ENCODE measurements around the gene ABCD3.
"Not testable (repeated sequence)": the region's sequence is repeated elsewhere in the genome, so short reads cannot be mapped to it uniquely, and the experiment has no call there.

Gene ABCD3

DNA sequence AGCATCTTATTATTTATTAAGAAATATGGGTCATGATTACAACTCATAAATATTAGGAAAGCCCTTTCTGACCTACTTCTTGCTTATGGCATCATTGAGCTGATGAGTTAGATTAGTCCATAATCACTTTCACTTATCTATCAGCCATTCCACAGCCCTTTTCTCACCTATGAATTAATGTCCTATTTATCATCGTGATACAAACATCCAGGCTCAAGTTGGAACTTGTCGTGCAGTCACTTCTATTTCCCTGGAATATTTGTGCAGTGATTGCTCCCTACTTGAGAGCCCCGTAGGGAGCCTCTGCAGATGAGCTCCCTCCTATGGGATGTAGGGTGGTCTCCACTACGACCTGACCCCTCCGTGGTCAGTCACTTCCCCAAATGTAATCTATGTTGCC is 131.5 kb downstream of the ABCD3 start:
- no peak for DNase-seq (ENCODE audit: low read depth in 2 of 2)

- DNase-seq (ENCODE audit: low read depth in 2 of 2), result no peak
Observed at GRCh38 chr1:94550396-94550795, 132.2 kb downstream of the ABCD3 start.

DNA sequence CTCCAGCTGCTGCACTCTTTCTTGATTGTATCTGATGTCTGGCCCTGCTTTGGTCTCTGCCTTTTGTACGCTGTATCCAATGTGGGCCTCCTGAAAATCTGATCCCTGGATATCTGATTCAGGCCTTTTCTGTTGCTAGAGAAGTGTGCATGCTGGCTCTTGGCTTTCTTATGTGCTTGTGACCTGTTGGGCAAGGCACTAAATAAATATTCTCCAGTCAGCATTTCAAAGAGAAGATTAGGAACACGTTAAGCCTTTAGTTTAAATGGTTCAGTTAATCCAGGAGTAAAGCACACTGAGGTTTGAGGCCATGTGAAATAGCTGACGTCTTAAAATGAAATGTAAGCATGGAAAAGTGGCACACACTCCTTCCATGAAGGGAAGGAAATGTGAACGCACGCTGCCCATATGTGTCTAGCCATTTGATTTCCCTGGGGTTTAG is 132.6 kb downstream of the ABCD3 start:
- DNase-seq (ENCODE audit: low read depth in 2 of 2), result no peak

DNA sequence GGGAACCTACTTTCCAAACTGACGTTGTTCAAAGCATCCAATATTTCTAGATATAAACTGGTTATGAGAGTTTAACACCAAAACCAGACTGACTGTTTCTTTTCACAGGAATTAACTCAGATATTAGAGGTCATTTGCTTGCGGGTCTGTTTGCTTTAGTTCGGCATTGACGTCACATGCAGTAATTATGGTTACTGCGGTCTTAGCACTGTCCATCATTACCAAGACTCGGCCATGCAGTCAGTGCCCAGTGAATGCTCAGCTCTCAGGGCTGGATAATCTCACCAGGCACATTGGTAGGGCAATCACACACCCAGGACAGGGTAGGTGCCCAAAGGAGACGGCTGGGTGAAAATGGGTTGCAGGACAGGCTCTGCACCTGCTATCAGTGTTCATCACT is 133.3 kb downstream of the ABCD3 start:
- no peak for DNase-seq (ENCODE audit: low read depth in 2 of 2)

GRCh38 chr1:94552071-94552586 is 133.9 kb downstream of the ABCD3 start:
- DNase-seq (ENCODE audit: low read depth in 2 of 2), result no peak

DNA sequence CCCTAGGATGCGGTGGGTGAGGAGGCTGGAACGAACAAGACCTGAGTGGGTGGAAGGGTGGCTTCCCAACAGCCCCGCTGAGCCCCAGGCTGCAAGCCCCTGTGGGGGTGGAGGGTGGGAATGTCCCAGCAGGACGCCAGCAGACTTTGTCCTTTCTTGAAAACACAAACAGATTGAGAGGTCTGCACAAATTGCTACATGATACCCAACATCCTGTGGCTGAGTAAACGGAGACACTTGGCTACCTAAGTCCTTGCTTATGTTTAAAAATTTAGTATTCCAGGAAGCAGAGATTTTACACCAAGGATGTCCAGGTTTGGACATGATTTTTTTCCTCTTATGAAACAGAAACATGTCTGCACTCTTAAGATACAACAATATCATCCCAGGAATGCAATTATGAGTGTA is 135.1 kb downstream of the ABCD3 start:
- no peak for DNase-seq (ENCODE audit: low read depth in 2 of 2)

DNA sequence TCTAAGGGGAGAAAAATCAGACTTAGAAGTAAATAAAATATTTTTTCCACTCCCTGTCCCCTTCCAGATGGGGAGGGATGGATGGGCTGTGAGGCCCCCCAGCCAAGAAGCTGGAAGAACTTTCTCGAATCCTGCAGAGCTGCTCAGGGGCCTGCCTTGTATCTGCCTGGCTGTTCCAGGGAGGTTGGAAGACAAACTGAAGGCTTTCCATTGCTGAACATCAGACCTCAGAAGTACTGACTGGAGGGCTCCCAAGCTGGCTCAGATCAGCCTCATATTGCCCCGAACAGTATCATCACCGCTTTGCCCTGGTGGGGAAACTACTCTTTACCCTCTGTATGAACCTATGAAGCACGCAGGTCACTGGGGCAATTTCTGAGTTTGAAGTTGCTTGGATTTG is 135.7 kb downstream of the ABCD3 start:
- DNase-seq (ENCODE audit: low read depth in 2 of 2), result no peak

- no peak for DNase-seq (ENCODE audit: low read depth in 2 of 2)
Observed at GRCh38 chr1:94554580-94554979, 136.4 kb downstream of the ABCD3 start.

DNA sequence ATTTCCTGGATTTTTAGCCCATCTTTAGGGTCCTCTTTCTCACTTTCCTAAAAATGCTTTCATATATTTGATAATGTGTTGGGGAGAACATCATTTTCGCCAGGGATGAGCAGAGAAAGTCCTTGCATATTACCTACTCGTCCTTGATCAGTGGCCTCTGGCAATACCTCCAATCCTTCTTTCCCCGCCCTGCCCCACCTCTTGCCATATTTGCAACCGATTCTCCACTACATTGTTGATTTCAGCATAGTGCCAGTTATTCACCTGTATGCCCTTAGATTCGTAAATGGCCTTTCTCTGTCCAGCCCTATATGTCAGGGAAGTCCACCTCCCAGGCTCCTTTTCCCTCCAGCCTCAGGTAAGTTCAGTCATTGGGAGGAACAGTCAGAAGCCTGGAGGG is 136.9 kb downstream of the ABCD3 start:
- no peak for DNase-seq (ENCODE audit: low read depth in 2 of 2)

- no peak for DNase-seq (ENCODE audit: low read depth in 2 of 2)
Observed at GRCh38 chr1:94559921-94560320, 141.7 kb downstream of the ABCD3 start.

GRCh38 chr1:94560333-94560732 is 142.1 kb downstream of the ABCD3 start:
- DNase-seq (ENCODE audit: low read depth in 2 of 2), result no peak

DNA sequence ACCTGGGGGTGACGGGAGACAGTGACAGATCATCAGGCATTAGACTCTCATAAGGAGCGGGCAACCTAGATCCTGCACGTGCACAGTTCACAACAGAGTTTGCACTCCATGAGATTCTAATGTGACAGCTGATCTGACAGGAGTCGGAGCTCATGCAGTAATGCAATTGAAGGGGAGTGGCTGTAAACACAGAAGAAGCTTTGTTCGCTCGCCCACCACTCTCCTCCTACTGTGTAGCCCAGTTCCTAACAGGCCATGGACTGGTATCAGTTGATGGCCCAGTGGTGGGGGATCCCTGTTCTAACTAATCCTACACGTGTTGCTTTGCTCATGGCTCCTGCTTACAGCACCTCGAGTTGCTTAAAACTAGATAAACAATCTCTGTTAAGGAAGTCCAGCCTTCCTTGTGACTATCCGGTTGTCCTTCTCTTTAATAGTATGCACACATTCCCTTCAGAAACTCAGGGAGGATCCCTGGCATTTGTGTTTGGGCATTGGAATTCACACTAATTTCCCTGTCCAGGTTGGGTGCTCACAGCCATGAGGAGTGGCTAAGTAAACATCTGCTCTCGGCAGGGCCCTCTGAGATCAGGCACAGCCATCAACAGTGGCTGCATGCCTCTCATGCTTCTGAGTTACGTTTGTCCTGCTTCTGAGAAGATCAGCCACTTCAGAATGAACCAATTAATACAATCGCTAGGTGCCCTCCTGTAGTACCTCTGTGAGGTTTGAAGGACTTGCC is 144.5 kb downstream of the ABCD3 start:
- DNase-seq (ENCODE audit: low read depth in 2 of 2), result no peak

- no peak for DNase-seq (ENCODE audit: low read depth in 2 of 2)
Observed at GRCh38 chr1:94565901-94566300, 147.7 kb downstream of the ABCD3 start.

DNA sequence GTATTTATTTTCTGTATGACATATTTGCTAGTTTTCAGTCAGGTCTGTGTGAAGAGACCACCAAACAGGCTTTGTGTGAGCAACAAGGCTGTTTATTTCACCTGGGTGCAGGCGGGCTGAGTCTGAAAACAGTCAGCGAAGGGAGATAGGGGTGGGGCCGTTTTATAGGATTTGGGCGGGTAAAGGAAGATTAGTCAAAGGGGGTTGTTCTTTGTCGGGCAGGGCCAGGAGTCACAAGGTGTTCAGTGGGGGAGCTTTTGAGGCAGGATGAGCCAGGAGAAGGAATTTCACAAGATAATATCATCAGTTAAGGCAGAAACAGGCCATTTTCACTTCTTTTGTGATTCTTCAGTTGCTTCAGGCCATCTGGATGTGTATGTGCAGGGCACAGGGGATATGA is 148.2 kb downstream of the ABCD3 start:
- DNase-seq (ENCODE audit: low read depth in 2 of 2), result not testable (repeated sequence)

- DNase-seq (ENCODE audit: low read depth in 2 of 2), result not testable (repeated sequence)
Observed at GRCh38 chr1:94567975-94568607, 149.9 kb downstream of the ABCD3 start.

Measured in fibroblast of skin of left quadriceps (primary cell).